SU-DHL-6 (cell line): Measurements from ENCODE around the gene LRTM2.

Source experiments
- H2AFZ ChIP-seq: fragments of 200-600 bp; sonication (generic); 2 replicates; pipeline ENCODE4 v1.6.1; 2014; ENCODE audit warnings: low read depth, mild to moderate bottlenecking, moderate library complexity, mixed read lengths, antibody characterized with exemption, low read length; ENCODE audit not compliant: severe bottlenecking
- H3F3A ChIP-seq: fragments of 200-600 bp; shearing (Covaris generic); 2 replicates; pipeline ENCODE4 v1.6.0; 2016; ENCODE audit warnings: antibody characterized with exemption, mild to moderate bottlenecking; ENCODE audit not compliant: insufficient read depth
- H3K27ac ChIP-seq: fragments of 200-600 bp; sonication (generic); 2 replicates; pipeline ENCODE4 v1.5.1; 2016; ENCODE audit warnings: low read depth, mild to moderate bottlenecking, low read length, moderate library complexity, mixed read lengths
- H3K27me3 ChIP-seq: fragments of 200-600 bp; sonication (generic), shearing (Covaris generic); 2 replicates; pipeline ENCODE4 v1.6.0; 2014; ENCODE audit warnings: mild to moderate bottlenecking, low read length
- H3K36me3 ChIP-seq: fragments of 200-600 bp; sonication (generic); 2 replicates; pipeline ENCODE4 v1.6.1; 2014; ENCODE audit warnings: mild to moderate bottlenecking, low read length, mixed read lengths
- H3K4me2 ChIP-seq: fragments of 300-600, 200-600 bp; shearing (Covaris generic), sonication (generic); 2 replicates; pipeline ENCODE4 v1.6.0; 2014; ENCODE audit warnings: low read length, low read depth, mild to moderate bottlenecking; ENCODE audit not compliant: poor library complexity, severe bottlenecking
- H3K4me3 ChIP-seq: fragments of 200-600 bp; sonication (generic); 2 replicates; pipeline ENCODE4 v1.5.1; 2014; ENCODE audit warnings: antibody characterized with exemption, low read length, mild to moderate bottlenecking, mixed read lengths; ENCODE audit not compliant: insufficient read depth, poor library complexity, severe bottlenecking
- H3K79me2 ChIP-seq: fragments of 200-600 bp; sonication (generic); 2 replicates; pipeline ENCODE4 v1.6.1; 2014; ENCODE audit warnings: mild to moderate bottlenecking, low read length, moderate library complexity; ENCODE audit not compliant: insufficient read depth
- H3K9ac ChIP-seq: fragments of 200-600 bp; sonication (generic); 2 replicates; pipeline ENCODE4 v1.7.0; 2014; ENCODE audit warnings: mild to moderate bottlenecking, low read length
- H3K9me2 ChIP-seq: fragments of 200-600 bp; sonication (generic); replicated peaks from 2 replicates; pipeline ENCODE4 v1.6.1; 2014; ENCODE audit warnings: low read length; ENCODE audit not compliant: insufficient read depth
- H3K9me3 ChIP-seq: fragments of 200-600 bp; sonication (generic); 2 replicates; pipeline ENCODE4 v1.6.1; 2014; ENCODE audit warnings: low read length, mixed read lengths; ENCODE audit not compliant: insufficient read depth
- H4K20me1 ChIP-seq: fragments of 200-600 bp; sonication (generic); 2 replicates; pipeline ENCODE4 v1.6.1; 2014; ENCODE audit warnings: low read depth, mild to moderate bottlenecking, antibody characterized with exemption, low read length, moderate library complexity, mixed read lengths
- CTCF ChIP-seq: fragments of 200-600 bp; sonication (generic); IDR thresholded peaks from one replicate; pipeline ENCODE4 v1.5.1; 2017; ENCODE audit warnings: antibody characterized with exemption, mild to moderate bottlenecking, low read length, moderate library complexity; ENCODE audit not compliant: insufficient read depth, poor library complexity, severe bottlenecking
- EZH2phosphoT487 ChIP-seq: fragments of 200-600 bp; sonication (generic), shearing (Covaris generic); conservative IDR thresholded peaks from 2 replicates; pipeline ENCODE4 v1.6.1; 2018; ENCODE audit warnings: mild to moderate bottlenecking, antibody characterized with exemption, low read length, moderate library complexity, mixed read lengths

Gene LRTM2

DNA sequence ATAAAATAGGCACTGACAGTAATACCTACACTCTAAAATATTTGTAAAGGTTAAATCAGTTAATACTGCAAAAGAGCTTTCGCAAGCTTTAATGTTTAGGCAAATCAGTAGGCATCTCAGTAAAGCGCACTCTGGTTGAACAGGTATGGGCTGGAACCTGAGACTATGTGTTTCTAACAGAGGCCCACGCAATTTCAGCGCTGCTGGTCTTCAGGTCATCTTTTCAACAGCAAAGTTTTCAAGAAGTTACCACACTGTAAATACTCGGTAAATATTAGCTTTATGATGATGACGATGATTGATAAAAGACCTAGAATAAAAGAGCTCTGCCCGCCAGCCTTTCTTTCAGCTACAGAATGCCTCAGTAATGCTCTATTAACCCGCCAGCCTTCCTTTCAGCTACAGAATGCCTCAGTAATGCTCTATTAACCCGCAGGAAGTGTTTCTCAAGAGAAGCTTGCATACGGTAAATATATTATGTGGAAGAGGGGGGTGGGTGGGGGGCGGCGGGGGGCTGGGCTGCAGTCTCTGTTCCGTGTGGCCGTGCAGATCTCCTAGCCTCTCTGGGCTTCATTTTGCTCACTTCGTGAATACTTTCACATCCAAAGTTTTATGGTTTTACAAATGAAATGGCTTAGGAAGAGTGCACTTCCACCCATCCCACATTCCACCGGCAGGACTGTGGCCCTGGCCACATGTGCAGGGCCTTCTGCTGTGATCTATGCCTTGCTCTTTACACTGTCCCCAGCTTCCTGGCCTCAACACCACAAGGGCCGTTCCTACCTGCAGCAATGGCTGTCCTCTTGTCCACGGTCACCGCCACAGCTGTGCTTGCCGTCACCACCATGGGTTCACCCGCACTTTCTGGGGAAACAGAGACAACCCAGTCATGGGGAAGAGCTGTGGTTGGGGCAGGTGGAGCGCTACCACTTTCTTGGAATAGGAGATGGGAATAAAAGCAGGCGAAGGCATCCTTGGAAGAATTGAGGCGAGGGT is 19.9 kb downstream of the LRTM2 start:
- Histone ChIP-seq H3K9ac (no peak overlapping the region), H3F3A (no peaks in the 10 kb centered on the region), H3K9me3 (no peaks in the 10 kb centered on the region), H3K36me3 (no peaks in the 10 kb centered on the region), H3K27me3 (no peaks in the 10 kb centered on the region), H4K20me1 (no peaks in the 10 kb centered on the region), H3K4me2 (no peak overlapping the region), H3K9me2 (no peaks in the 10 kb centered on the region), H3K27ac (no peak overlapping the region), H3K79me2 (no peaks in the 10 kb centered on the region), H2AFZ (no peak overlapping the region), H3K4me3 (no peak overlapping the region)
- TF ChIP-seq EZH2phosphoT487 (no peak), CTCF (no peak)

DNA sequence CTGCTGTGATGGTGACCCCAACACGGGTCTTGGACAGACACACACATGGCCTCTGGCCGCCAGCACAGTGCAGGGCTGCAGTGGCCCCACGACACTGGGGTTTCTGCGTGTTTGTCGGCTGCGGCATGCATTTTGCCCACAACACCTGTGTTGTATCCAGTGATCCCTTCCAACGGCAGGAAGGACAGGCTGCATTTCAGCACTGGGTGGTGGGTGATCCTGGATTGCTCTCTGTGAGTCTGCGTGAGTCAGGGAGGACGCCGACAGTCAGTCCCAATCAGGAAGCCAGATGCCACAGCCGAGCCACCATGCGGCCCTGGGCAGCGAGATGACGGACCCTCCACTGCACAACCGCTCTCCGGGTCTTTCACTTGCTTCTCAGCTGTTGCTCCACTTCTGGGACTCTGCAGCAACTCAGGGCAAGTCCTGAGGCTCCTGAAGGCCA is 20.6 kb downstream of the LRTM2 start:
- no peaks in the 10 kb centered on the region for H3K9me2 ChIP-seq
- H3K4me3 ChIP-seq, result no peak overlapping the region
- no peaks in the 10 kb centered on the region for H3K79me2 ChIP-seq
- no peak overlapping the region for H3K9ac ChIP-seq
- no peaks in the 10 kb centered on the region for H3K36me3 ChIP-seq
- TF ChIP-seq EZH2phosphoT487 (no peak), CTCF (no peak)
- H3K27me3 ChIP-seq, result no peaks in the 10 kb centered on the region
- no peaks in the 10 kb centered on the region for H3K9me3 ChIP-seq
- no peak overlapping the region for H3K4me2 ChIP-seq
- H3K27ac ChIP-seq, result no peak overlapping the region
- no peaks in the 10 kb centered on the region for H3F3A ChIP-seq
- H2AFZ ChIP-seq, result no peak overlapping the region
- no peaks in the 10 kb centered on the region for H4K20me1 ChIP-seq

DNA sequence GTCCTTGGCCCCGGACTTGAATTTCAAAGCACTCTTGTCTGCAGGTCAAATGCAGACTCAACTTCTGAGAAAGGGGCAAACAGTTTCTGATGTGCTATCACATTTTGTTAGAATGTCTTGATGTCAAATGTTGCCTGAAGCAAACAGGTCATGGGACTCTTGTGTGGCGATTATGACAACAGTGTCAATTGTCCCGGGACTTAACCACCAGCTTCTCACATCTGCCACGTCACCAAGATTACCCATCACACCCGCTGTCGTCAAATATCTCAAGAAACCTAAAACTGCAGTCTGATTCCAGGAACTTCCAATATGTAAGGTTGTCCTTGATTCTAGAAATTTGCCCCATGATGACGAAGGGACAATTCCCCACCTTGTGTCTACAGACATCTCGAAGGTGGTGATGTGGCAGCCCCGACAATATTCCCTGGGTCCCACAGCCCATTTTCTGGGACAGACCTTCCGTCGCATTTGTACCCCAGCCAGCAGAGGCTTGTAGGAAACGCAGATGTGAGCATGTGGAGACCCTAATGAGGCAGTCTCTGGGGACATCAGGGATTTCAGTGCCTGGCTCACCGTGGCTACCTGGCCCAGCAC is 21.3 kb downstream of the LRTM2 start:
- H3K9me2 ChIP-seq, result no peaks in the 10 kb centered on the region

More for the DNA sequence above, 21.3 kb downstream of the LRTM2 start:
- Histone ChIP-seq H4K20me1 (no peaks in the 10 kb centered on the region), H2AFZ (no peak overlapping the region), H3K9me3 (no peaks in the 10 kb centered on the region), H3K79me2 (no peaks in the 10 kb centered on the region), H3K36me3 (no peaks in the 10 kb centered on the region), H3K27ac (no peak overlapping the region), H3F3A (no peaks in the 10 kb centered on the region), H3K27me3 (no peaks in the 10 kb centered on the region), H3K9ac (no peak overlapping the region), H3K4me2 (no peak overlapping the region), H3K4me3 (no peak overlapping the region)
- TF ChIP-seq CTCF, result no peak
- no peak for TF ChIP-seq EZH2phosphoT487
